Measurements from ENCODE around the gene GCH1.
"Not testable (repeated sequence)": the region's sequence is repeated elsewhere in the genome, so short reads cannot be mapped to it uniquely, and the experiment has no call there.

GCH1 gene

DNA sequence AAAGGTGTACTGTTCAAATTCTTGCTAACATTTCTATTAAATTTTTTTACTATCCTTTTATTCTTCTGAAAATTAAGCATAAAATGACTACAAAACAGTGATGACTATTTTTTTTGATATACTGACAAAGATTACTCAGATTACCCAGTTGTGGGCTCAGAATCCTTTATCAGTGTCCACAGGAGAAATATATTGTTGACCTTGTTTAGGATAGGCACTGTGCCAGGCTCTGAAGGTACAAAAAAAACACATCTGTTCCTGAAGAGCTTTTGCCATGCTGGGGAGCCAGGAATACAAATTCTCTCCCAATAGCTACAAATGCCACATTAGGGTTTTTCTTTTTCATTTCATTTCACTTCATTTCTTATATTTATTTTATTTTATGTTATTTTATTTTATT lies 26.9 kb upstream of the GCH1 start:
- H3K27me3 ChIP-seq (ENCODE audit: control insufficient read depth in 1 of 2, insufficient read depth in 2 of 2, low read length in 2 of 2): no peaks in the 10 kb centered on the region
- H3K4me1 ChIP-seq (ENCODE audit: insufficient read depth, low read length): no peaks in the 10 kb centered on the region
- no peak overlapping the region for H3K27ac ChIP-seq (ENCODE audit: low read depth, low read length)
- H3K9ac ChIP-seq (ENCODE audit: low read length): no peak overlapping the region
- H3K36me3 ChIP-seq (ENCODE audit: insufficient read depth, low read length): no peaks in the 10 kb centered on the region
- no peak overlapping the region for H3K4me3 ChIP-seq (ENCODE audit: low read depth in 1 of 2, low read length in 2 of 2)
- no peaks in the 10 kb centered on the region for H3K9me3 ChIP-seq (ENCODE audit: low read length)

DNA sequence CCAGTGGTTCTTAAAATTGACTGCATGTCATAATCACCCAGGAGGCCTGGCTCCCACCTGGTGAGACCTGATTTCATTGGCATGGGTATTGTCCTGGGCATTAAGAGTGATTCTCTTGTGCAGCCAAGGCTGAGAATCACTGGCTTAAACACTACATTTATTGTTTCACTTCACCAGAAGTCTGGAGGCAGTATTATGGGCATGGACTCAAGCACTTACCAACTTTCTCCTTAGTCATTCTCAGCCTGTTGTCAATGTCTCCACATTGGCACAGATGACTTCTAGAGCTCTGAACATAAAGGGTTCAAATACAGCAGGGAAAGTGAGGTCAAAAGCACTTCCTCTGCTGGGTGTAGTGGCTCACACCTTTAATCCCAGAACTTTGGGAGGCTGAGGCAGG lies 25.6 kb upstream of the GCH1 start:
- no peak overlapping the region for H3K27ac ChIP-seq (ENCODE audit: low read depth, low read length)
- H3K9me3 ChIP-seq (ENCODE audit: low read length): no peaks in the 10 kb centered on the region
- H3K9ac ChIP-seq (ENCODE audit: low read length): no peak overlapping the region
- H3K4me1 ChIP-seq (ENCODE audit: insufficient read depth, low read length): no peaks in the 10 kb centered on the region
- no peaks in the 10 kb centered on the region for H3K27me3 ChIP-seq (ENCODE audit: control insufficient read depth in 1 of 2, insufficient read depth in 2 of 2, low read length in 2 of 2)
- H3K4me3 ChIP-seq (ENCODE audit: low read depth in 1 of 2, low read length in 2 of 2): no peak overlapping the region
- no peaks in the 10 kb centered on the region for H3K36me3 ChIP-seq (ENCODE audit: insufficient read depth, low read length)

DNA sequence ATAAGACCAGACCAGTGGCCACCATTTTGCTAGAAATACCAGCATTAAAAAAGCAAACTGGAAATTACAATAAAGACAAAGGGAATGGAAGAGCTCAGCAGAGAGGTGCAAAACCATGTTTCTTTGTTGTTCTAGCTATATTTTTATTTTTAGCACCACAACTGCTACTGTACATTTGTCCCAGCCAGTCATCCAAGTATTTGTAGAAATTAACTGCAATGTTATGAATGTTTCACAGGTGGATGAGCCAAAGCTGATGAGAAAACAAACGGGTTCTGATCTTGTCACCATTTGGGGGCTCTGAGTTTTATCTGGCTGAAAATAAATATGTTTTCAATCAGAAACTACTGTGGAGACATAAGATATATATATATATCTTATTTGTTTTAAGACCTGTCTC lies 24.9 kb upstream of the GCH1 start:
- no peak overlapping the region for H3K4me3 ChIP-seq (ENCODE audit: low read depth in 1 of 2, low read length in 2 of 2)
- H3K9me3 ChIP-seq (ENCODE audit: low read length): no peaks in the 10 kb centered on the region
- H3K36me3 ChIP-seq (ENCODE audit: insufficient read depth, low read length): no peaks in the 10 kb centered on the region
- H3K27me3 ChIP-seq (ENCODE audit: control insufficient read depth in 1 of 2, insufficient read depth in 2 of 2, low read length in 2 of 2): no peaks in the 10 kb centered on the region
- H3K4me1 ChIP-seq (ENCODE audit: insufficient read depth, low read length): no peaks in the 10 kb centered on the region
- H3K9ac ChIP-seq (ENCODE audit: low read length): no peak overlapping the region
- H3K27ac ChIP-seq (ENCODE audit: low read depth, low read length): no peak overlapping the region

DNA sequence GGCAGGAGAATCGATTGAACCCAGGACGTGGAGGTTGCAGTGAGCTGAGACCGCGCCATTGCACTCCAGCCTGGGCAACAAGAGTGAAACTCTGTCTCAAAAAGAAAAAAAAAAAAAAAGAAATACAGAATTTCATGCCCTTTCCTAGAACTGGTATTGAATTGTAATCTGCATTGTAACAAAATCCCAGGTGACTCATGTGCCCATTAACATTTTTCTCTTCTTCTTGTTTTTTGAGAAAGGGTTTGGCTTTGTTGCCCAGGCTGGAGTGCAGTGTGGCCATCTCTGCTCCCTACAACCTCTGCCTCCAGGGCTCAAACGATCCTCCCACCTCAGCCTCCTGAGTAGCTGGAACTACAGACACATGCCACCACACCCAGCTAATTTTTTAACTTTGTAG lies 23.9 kb upstream of the GCH1 start:
- H3K9ac ChIP-seq (ENCODE audit: low read length); H3K36me3 ChIP-seq (ENCODE audit: insufficient read depth, low read length); H3K9me3 ChIP-seq (ENCODE audit: low read length); H3K4me3 ChIP-seq (ENCODE audit: low read depth in 1 of 2, low read length in 2 of 2); H3K27me3 ChIP-seq (ENCODE audit: control insufficient read depth in 1 of 2, insufficient read depth in 2 of 2, low read length in 2 of 2); H3K4me1 ChIP-seq (ENCODE audit: insufficient read depth, low read length); H3K27ac ChIP-seq (ENCODE audit: low read depth, low read length): not testable (repeated sequence)

DNA sequence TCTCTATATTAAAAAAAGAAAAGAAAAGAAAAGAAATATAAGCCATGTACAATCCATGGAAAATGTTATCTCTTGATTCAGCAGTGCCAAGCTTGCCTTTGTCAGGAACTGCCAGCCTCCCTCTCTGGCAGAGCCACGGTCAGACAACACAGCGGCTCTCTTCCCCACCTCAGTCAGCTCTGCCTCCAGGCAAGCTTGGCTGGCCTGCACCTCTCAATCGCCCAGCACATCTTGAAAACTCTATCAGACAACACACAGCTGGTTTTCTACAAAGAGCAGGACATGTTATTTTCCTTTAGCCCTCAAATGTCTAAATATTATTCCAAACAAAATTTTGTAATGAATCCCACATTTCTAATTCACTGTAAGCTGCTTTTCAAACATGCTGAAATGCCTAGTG lies 20.0 kb upstream of the GCH1 start:
- H3K27ac ChIP-seq (ENCODE audit: low read depth, low read length): no peak overlapping the region
- H3K36me3 ChIP-seq (ENCODE audit: insufficient read depth, low read length): no peaks in the 10 kb centered on the region
- no peaks in the 10 kb centered on the region for H3K27me3 ChIP-seq (ENCODE audit: control insufficient read depth in 1 of 2, insufficient read depth in 2 of 2, low read length in 2 of 2)
- H3K9ac ChIP-seq (ENCODE audit: low read length): no peak overlapping the region
- no peaks in the 10 kb centered on the region for H3K4me1 ChIP-seq (ENCODE audit: insufficient read depth, low read length)
- H3K9me3 ChIP-seq (ENCODE audit: low read length): no peaks in the 10 kb centered on the region
- no peak overlapping the region for H3K4me3 ChIP-seq (ENCODE audit: low read depth in 1 of 2, low read length in 2 of 2)

DNA sequence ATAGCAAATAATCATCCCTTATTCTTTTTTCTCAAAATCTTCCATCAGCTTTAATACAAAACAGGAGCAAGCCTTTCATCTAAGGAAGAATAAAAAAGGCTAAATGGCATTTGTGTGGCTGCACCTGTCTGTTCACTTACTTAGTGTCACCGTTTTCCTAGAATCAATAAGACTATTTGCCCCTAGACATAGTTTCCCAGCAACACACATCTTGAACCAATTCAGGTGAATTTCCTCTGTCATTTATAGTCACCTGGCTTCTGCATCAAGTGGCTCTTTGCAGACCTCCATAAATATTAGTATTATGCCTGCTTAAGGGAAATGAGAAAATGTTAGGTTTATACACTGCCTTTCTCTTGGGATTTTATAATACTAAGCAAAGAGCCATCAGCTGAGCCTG lies 17.4 kb upstream of the GCH1 start:
- H3K27me3 ChIP-seq (ENCODE audit: control insufficient read depth in 1 of 2, insufficient read depth in 2 of 2, low read length in 2 of 2): no peaks in the 10 kb centered on the region
- no peak overlapping the region for H3K27ac ChIP-seq (ENCODE audit: low read depth, low read length)
- H3K9ac ChIP-seq (ENCODE audit: low read length): no peak overlapping the region
- H3K36me3 ChIP-seq (ENCODE audit: insufficient read depth, low read length): no peaks in the 10 kb centered on the region
- no peaks in the 10 kb centered on the region for H3K9me3 ChIP-seq (ENCODE audit: low read length)
- H3K4me1 ChIP-seq (ENCODE audit: insufficient read depth, low read length): no peaks in the 10 kb centered on the region
- no peak overlapping the region for H3K4me3 ChIP-seq (ENCODE audit: low read depth in 1 of 2, low read length in 2 of 2)

DNA sequence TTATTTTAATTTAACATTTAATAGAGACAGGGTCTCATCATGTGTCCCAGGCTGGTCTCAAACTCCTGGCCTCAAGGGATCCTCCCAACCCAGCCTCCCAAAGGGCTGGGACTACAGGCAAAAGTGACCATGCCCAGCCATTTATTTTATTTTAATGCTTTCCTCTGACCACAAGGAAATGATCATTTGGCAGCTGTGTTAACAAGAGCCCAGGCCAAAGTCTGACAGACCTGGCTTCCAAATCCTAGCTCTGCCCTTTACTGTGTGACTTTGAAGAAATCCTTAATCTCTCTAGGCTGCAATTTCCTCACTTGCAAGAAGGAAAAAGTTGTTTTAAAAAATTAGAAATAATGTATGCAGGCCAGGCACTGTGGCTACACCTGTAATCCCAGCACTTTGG lies 16.7 kb upstream of the GCH1 start:
- Histone ChIP-seq H3K36me3 (ENCODE audit: insufficient read depth, low read length) (no peaks in the 10 kb centered on the region), H3K9me3 (ENCODE audit: low read length) (no peaks in the 10 kb centered on the region), H3K4me1 (ENCODE audit: insufficient read depth, low read length) (no peaks in the 10 kb centered on the region)

DNA sequence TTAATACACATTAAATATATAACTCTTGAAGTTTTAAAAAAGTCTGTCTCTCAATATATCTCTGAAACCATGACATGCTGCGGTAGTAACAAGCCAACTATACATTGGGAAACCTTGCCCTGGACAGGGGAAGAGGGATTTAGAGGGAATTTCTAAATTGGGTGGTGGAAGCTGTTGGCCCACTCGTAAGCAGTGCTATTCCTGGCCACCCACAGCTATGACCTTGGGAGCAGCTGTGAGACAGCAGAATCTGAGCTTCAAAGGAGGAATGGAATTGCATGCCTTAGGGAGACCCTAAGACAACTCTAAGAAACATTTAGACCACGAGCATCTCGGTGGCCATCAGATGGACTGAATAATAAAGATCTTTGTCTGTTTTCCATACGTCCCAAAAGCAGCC lies 15.8 kb upstream of the GCH1 start:
- no peaks in the 10 kb centered on the region for H3K9me3 ChIP-seq (ENCODE audit: low read length)
- H3K4me1 ChIP-seq (ENCODE audit: insufficient read depth, low read length): no peaks in the 10 kb centered on the region
- no peak overlapping the region for H3K9ac ChIP-seq (ENCODE audit: low read length)
- no peak overlapping the region for H3K4me3 ChIP-seq (ENCODE audit: low read depth in 1 of 2, low read length in 2 of 2)
- no peaks in the 10 kb centered on the region for H3K27me3 ChIP-seq (ENCODE audit: control insufficient read depth in 1 of 2, insufficient read depth in 2 of 2, low read length in 2 of 2)
- no peaks in the 10 kb centered on the region for H3K36me3 ChIP-seq (ENCODE audit: insufficient read depth, low read length)
- H3K27ac ChIP-seq (ENCODE audit: low read depth, low read length): no peak overlapping the region

More for the DNA sequence above, 16.7 kb upstream of the GCH1 start:
- Histone ChIP-seq H3K4me3 (ENCODE audit: low read depth in 1 of 2, low read length in 2 of 2) (no peak overlapping the region), H3K27me3 (ENCODE audit: control insufficient read depth in 1 of 2, insufficient read depth in 2 of 2, low read length in 2 of 2) (no peaks in the 10 kb centered on the region), H3K9ac (ENCODE audit: low read length) (no peak overlapping the region), H3K27ac (ENCODE audit: low read depth, low read length) (no peak overlapping the region)

DNA sequence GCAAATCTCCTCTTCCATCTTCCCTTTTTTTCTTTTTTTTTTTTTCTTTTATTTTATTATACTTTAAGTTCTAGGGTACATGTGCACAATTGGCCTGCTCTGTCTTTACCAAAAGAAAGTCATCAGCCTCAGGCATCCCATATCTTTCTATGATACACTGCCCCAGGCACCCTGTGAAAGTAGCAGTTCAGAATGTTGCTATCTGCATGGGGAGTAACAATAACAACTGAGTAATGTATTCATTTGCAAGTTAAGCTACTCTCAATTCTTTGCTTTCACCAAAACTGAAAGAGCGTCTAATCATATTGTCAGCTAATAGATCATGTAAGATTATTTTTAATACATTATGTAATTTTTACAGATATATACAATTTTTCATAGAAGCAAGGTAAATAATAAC lies 13.5 kb upstream of the GCH1 start:
- H3K4me1 ChIP-seq (ENCODE audit: insufficient read depth, low read length): no peaks in the 10 kb centered on the region
- H3K4me3 ChIP-seq (ENCODE audit: low read depth in 1 of 2, low read length in 2 of 2): no peak overlapping the region
- H3K27ac ChIP-seq (ENCODE audit: low read depth, low read length): no peak overlapping the region

DNA sequence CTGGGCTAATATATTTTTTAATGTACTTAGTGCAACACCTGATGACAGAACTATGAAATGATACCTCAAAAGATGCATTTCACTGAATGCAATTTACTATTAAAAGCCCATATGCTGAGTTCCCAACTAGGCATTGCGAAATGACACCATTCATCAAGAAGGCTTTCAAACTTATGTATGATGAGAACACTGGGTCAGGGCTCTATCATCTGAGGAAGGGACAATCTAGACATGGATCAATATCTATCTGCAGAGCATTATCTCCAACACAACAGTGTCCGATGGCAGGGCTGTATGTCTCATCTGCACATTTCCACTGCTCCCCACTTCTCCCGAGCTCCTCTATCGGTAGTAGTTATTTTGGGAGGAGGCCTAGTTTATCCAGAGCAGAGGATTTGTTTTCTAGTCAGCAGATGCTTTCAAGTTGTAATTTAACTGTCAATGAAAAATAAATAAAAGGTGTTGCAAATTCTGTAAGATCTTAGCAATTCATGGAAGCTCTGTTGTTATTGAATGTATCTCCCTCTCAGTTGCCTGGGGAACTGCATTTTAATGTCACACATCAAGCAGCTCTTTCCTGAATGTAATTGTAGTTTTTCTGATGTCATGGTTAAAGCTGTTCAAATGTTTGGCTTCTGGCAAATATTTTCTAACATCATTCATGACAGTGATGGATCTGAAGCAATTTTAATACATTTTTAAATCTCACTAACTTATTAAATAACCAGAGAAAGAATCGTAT lies 7.4 kb upstream of the GCH1 start:
- H3K9ac ChIP-seq (ENCODE audit: low read length): no peak overlapping the region
- H3K4me3 ChIP-seq (ENCODE audit: low read depth in 1 of 2, low read length in 2 of 2): no peak overlapping the region
- H3K36me3 ChIP-seq (ENCODE audit: insufficient read depth, low read length): no peaks in the 10 kb centered on the region

More for the DNA sequence above, 13.5 kb upstream of the GCH1 start:
- no peaks in the 10 kb centered on the region for H3K27me3 ChIP-seq (ENCODE audit: control insufficient read depth in 1 of 2, insufficient read depth in 2 of 2, low read length in 2 of 2)
- H3K36me3 ChIP-seq (ENCODE audit: insufficient read depth, low read length): no peaks in the 10 kb centered on the region
- no peaks in the 10 kb centered on the region for H3K9me3 ChIP-seq (ENCODE audit: low read length)
- H3K9ac ChIP-seq (ENCODE audit: low read length): no peak overlapping the region

DNA sequence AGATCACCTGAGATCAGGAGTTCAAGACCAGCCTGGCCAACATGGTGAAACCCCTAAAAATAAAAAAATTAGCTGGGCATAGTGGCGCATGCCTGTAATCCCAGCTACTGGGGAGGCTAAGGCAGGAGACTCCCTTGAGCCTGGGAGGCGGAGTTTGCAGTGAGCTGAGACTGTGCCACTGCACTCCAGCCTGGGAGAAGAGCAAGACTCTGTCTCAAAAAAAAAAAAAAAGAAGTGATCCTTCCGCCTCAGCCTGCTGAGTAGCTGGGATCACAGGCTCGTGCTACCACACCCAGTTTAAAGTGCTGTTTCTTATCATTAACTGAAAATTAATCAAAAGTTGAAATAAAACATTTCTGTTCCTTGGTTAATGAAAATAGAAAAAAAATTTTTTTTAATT lies 6.3 kb upstream of the GCH1 start:
- H3K4me1 ChIP-seq (ENCODE audit: insufficient read depth, low read length); H3K9me3 ChIP-seq (ENCODE audit: low read length); H3K36me3 ChIP-seq (ENCODE audit: insufficient read depth, low read length); H3K27ac ChIP-seq (ENCODE audit: low read depth, low read length); H3K4me3 ChIP-seq (ENCODE audit: low read depth in 1 of 2, low read length in 2 of 2); H3K9ac ChIP-seq (ENCODE audit: low read length); H3K27me3 ChIP-seq (ENCODE audit: control insufficient read depth in 1 of 2, insufficient read depth in 2 of 2, low read length in 2 of 2): not testable (repeated sequence)

More for the DNA sequence above, 7.4 kb upstream of the GCH1 start:
- Histone ChIP-seq H3K27ac (ENCODE audit: low read depth, low read length) (no peak overlapping the region), H3K4me1 (ENCODE audit: insufficient read depth, low read length) (no peaks in the 10 kb centered on the region), H3K27me3 (ENCODE audit: control insufficient read depth in 1 of 2, insufficient read depth in 2 of 2, low read length in 2 of 2) (no peaks in the 10 kb centered on the region), H3K9me3 (ENCODE audit: low read length) (no peaks in the 10 kb centered on the region)

DNA sequence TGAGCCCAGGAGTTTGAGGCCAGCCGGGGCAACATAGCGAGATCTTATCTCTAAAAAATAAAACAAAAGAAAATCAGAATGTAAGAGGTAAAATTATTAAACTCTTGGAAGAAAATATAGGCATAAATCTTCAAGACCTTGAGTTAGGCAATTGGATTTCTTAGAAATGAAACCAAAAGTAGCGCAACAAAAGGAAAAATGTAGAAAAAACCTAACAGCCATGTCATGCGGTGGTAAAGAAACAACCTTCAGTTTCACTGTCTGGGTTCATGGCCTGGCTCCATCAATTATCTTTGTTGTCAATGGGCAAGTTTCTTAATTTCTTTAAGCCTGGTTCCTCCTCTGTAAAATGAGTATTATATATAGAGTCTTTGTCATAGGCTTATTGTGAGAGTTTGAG lies 5.6 kb upstream of the GCH1 start:
- no peak overlapping the region for H3K4me3 ChIP-seq (ENCODE audit: low read depth in 1 of 2, low read length in 2 of 2)

More for the DNA sequence above, 5.6 kb upstream of the GCH1 start:
- peaks cover 2% of the 10 kb centered on the region for H3K4me1 ChIP-seq (ENCODE audit: insufficient read depth, low read length)
- no peaks in the 10 kb centered on the region for H3K27me3 ChIP-seq (ENCODE audit: control insufficient read depth in 1 of 2, insufficient read depth in 2 of 2, low read length in 2 of 2)
- H3K9me3 ChIP-seq (ENCODE audit: low read length): no peaks in the 10 kb centered on the region
- H3K9ac ChIP-seq (ENCODE audit: low read length): no peak overlapping the region
- no peaks in the 10 kb centered on the region for H3K36me3 ChIP-seq (ENCODE audit: insufficient read depth, low read length)
- H3K27ac ChIP-seq (ENCODE audit: low read depth, low read length): no peak overlapping the region

Data from muscle layer of colon (tissue), 2 donors.